ENCODE data around the gene DUOXA1.
A peak's percentile ranks its signal among the peaks of the same experiment; 100 is the strongest.

Gene DUOXA1

DNA sequence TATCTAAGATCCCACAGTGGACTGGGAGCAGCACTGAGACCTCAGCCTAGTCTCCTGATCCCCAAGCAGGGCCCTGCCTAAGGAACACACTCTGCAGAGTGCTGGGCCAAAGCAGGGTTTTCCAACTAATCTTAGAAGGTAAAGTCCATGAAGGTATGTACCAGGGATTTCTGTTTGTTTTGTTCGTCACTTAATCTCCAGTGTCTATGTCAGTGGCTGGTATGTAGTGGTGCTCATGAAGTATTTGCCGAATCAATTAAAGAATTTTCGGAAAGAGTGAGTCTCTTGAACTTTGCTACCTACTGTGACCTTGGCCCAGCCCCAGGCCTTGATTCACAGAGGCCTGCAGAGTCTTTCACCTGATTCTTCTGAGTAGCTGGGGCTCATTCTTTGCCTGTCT is 1.8 kb upstream of the DUOXA1 start:
- no peak for DNase-seq (ENCODE audit: low spot score)

DNA sequence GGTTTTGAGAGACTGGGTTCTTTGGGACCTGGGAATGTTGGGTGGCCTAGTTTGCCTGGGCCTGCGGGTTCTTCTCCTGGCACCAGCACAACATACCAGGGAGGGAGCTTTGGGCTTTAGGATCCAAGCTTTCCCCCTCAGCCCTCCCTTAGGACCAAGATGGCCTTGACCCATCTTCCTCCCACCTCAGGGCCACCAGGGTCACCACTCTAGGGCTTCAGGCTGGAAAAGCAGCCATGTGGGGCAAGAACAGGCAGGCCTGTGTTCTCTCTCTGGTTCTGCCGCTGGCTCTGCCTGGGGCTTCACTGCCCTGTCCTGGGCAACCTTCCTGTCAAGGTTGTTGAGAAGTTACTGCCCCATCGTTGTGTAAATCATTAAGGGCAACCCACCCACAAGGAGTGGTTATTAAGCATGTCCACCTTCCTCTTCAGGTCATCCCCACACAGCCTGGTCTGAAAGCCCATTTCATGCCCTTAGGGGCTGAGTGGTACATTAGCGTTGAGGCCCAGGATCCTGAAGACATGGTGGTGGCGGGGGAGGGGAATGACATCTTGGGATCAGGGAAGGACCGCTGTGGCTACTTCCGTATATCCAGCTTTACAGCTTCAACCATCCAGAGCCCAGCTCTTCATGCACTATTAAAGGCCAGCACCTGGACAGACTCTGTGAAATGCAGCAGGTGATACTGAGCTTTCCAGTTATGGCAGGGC is 767 bp upstream of the DUOXA1 start:
- no peak for DNase-seq (ENCODE audit: low spot score)

DNA sequence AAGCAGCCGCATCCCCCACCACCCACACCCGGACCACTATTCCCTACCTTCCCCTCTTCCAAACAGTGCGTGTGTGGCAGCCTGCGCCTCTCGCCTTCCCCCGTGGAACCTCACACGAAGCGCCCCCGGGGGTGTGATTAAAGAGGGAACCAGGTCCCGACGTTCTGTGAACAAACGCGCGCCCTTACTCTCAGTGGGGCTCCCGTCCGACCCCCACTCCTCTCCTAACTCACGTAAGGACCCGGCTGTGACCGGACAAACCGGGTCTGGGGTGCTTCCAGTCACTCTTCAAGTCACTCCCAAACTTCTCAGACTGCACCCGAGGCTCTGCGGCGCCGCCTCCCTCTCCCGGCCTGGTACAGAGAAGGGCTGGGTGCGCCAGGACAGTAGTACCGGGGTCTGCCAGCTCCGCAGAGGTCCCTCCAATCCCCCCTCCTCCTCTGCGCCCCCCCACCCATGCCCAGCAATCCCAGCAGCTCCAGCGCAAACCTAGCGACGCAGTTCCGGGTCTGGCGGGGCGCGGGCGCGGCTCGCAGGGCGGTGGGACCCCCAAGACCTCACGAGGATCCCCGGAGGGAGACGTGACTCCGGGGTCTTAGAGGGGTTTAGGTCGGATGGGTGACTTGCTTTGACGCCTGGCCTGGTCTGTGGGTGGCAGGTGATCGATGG is 574 bp downstream of the DUOXA1 start:
- DNase-seq (ENCODE audit: low spot score), result no peak

DNA sequence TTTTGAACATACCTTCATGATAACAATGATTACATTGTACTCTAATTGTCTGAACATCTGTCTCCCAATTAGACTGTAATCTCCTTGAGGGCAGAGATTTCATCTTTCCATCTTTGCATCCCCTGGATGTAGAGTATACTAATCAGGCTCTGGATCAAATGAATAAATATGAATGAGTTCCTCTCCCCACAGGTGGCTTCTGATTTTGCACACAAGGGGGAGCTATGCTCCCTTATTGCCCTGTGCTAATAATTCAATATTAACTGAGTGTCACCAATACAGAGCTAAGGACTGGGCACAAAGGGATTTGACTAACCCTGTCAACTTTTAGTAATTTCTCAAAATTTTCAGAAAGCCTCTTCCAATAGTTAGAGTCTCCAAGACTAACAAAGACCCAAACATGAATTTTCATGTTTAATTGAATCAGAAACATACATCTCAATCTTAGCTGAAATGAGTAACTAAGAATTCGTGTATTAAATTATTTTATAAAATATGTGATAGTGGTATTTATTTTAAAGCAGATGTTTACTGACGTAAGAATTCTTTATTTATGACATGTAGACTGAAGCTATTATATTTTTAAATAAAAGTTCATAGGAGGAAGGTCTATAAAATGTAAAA is 3.0 kb downstream of the DUOXA1 start:
- DNase-seq (ENCODE audit: low spot score), result peak; percentile 48

GRCh38 chr15:45123397-45123796 is 6.3 kb downstream of the DUOXA1 start:
- DNase-seq (ENCODE audit: low spot score), result no peak

- no peak for DNase-seq (ENCODE audit: low spot score)
Measured at GRCh38 chr15:45122719-45123118, 7.0 kb downstream of the DUOXA1 start.

- DNase-seq (ENCODE audit: low spot score), result peak; percentile 53
Measured at GRCh38 chr15:45121706-45122417, 7.8 kb downstream of the DUOXA1 start.

DNA sequence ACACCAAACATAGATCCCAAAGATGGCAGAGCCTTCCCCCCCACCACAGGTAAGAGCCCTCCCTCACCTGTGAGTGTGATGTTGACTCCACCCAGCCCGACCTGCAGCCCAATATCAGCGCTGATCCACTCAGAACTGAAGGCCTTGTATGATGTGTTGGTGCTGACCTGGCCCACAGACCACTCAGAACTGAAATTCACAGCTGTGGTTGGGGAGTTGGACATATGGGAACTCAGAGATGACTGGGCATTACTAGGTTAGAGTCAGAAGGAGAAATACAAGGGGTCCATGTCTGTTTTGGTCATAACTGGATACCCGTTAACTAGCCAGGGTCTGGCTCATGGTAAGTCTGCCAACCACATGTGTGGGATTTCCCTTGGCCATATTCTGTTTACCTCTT is 8.7 kb downstream of the DUOXA1 start:
- no peak for DNase-seq (ENCODE audit: low spot score)

GRCh38 chr15:45120081-45120972 is 9.4 kb downstream of the DUOXA1 start:
- no peak for DNase-seq (ENCODE audit: low spot score)

- DNase-seq (ENCODE audit: low spot score), result no peak
Measured at GRCh38 chr15:45118996-45119395, 10.7 kb downstream of the DUOXA1 start.

DNA sequence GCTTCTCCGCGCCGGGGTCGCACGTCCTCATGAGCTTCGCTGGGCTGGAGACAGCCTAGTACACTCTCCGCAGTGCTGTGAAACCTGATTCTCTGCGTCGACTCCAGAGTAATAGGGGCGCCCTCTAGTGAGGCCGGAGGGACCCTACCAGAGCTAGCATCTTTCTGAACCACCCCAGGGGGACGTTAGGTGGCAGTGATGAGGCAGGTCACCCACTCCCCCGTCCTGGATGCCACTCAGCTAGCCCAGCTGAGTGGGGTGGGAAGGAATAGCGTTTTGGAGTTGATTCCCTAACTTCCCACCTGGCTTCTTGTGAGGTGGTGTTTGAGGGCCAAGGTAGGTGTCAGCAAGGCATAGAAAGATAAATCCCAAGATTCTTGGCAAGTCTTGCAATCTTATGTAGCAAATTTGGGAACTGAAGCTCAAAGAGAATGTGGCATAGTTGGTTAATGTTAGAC is 11.5 kb downstream of the DUOXA1 start:
- DNase-seq (ENCODE audit: low spot score), result peak; percentile 87

DNA sequence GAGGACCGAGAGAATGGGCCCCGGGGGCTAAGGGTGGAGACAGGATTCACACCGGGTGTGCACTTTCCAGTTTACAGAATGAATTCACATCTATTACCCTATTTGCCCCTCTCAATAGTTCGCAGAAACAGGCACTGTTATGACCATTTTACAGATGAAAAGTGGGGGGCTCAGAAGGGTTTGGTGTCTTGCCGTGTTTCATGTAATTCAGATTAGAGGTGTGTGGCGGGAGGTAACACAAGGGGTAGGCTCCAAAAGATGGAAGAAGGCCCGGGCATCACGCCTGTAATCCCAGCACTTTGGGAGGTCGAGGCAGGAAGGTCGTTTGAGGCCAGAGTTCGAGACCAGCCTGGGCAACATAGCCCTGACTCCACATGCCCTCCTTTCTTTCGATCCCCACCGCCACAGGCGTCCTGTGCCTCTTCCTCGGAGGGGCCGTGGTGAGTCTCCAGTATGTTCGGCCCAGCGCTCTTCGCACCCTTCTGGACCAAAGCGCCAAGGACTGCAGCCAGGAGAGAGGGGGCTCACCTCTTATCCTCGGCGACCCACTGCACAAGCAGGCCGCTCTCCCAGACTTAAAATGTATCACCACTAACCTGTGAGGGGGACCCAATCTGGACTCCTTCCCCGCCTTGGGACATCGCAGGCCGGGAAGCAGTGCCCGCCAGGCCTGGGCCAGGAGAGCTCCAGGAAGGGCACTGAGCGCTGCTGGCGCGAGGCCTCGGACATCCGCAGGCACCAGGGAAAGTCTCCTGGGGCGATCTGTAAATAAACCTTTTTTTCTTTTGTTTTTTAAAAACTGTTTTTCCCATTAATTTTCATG is 12.2 kb downstream of the DUOXA1 start:
- DNase-seq (ENCODE audit: low spot score), result no peak

DNA sequence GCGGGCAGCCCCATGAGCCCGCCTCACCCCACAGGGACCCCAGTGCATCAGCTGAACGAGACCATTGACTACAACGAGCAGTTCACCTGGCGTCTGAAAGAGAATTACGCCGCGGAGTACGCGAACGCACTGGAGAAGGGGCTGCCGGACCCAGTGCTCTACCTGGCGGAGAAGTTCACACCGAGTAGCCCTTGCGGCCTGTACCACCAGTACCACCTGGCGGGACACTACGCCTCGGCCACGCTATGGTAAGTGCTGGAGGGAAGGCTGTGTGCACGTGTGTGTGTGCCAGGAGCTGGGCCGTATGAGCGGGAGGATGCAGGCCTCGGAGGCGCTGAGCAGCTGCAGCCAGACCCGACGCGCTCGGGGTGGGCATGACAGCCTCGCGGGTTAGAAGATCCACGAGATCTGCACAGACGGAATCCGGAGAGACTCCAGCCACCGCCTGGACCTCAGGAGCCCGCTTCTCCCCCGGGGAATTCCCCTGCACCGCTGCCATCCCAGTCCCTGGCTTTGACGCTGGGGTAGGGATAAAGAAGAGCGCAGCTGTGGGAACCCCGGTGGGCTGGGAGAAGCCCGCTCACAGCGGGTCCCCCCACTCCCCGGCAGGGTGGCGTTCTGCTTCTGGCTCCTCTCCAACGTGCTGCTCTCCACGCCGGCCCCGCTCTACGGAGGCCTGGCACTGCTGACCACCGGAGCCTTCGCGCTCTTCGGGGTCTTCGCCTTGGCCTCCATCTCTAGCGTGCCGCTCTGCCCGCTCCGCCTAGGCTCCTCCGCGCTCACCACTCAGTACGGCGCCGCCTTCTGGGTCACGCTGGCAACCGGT is 13.0 kb downstream of the DUOXA1 start:
- no peak for DNase-seq (ENCODE audit: low spot score)

DNA sequence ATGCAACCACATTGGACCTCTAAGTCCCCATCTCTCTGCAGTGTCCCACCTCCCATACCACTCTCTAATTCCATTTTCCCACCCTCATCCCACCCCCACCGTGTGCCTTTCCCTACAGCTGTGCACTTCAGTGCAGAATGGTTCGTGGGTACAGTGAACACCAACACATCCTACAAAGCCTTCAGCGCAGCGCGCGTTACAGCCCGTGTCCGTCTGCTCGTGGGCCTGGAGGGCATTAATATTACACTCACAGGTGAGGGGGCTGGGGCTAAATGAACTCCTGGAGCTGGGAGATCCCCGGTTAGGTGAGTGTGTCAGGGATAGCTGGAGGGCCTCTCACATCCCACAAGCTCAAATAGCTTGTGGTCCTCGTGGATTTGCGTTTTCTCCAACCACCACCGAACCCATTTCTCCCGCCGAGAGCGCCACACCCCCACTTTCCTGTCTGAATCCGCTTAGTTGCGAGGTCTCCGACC is 13.6 kb downstream of the DUOXA1 start:
- DNase-seq (ENCODE audit: low spot score), result no peak

- no peak for DNase-seq (ENCODE audit: low spot score)
Measured at GRCh38 chr15:45115312-45115820, 14.3 kb downstream of the DUOXA1 start.

GRCh38 chr15:45114751-45115085 is 15.0 kb downstream of the DUOXA1 start:
- DNase-seq (ENCODE audit: low spot score), result no peak

DNA sequence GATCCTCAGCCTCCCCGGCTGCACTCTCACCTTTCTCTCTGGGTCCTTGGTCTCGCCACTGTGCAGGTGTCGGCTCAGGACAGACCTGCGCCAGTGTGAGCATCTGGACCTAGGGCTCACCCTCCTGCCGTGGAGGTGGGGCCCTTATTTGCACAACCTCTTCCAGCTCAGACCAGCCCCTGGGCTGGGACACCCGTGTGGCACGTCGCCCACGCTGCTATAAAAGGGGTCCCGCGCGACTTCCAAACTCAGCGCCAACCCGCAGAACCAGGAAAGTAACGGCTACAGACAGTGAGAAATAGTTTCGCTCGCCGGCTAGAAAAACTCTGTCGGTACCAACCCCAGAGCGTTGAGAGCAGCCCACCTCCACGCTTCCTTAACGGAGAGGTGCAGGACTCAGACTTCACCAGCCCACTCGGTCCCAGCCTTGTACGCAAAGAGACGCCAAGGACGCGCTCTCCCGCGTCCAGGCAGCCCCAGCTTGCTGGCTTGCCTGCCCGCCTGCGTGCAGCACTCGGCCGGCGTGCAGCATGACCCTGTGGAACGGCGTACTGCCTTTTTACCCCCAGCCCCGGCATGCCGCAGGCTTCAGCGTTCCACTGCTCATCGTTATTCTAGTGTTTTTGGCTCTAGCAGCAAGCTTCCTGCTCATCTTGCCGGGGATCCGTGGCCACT is 15.5 kb downstream of the DUOXA1 start, which contains the start of the genes DUOX2 and DUOXA2:
TSS of gene DUOX2 (minus strand) at position 97 of the 675 bp plus-strand sequence. CDS start 761 bp downstream, outside the sequence.
TSS of gene DUOXA2 (plus strand) at position 251 of the 675 bp plus-strand sequence. CDS start at position 531, 280 bp downstream.
- no peak for DNase-seq (ENCODE audit: low spot score)

- no peak for DNase-seq (ENCODE audit: low spot score)
Measured at GRCh38 chr15:45113380-45113990, 16.2 kb downstream of the DUOXA1 start.

Data from RKO (cell line).